Measurements from ENCODE around the gene TRIM7.

DNA sequence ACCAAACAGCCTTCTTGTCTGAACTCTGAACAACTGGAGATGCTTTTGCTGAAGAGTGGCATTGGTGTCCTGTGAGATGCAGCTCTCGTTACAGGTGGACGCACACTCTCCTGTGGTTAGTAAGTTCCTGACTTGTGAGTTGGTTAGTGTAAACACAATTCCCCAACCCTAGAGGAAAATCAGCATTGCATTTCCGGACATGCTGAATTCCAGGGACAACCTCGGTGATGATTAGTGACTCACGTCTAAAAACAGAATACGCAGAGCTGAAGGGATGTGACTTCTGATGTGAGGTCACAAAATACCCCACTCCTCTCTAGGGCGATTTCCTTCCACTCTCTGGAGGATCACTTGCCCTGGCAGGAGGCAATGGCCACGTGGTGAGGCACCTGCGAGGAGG, 52.6 kb downstream of the TRIM7 start:
- TF ChIP-seq, protein P1, sequence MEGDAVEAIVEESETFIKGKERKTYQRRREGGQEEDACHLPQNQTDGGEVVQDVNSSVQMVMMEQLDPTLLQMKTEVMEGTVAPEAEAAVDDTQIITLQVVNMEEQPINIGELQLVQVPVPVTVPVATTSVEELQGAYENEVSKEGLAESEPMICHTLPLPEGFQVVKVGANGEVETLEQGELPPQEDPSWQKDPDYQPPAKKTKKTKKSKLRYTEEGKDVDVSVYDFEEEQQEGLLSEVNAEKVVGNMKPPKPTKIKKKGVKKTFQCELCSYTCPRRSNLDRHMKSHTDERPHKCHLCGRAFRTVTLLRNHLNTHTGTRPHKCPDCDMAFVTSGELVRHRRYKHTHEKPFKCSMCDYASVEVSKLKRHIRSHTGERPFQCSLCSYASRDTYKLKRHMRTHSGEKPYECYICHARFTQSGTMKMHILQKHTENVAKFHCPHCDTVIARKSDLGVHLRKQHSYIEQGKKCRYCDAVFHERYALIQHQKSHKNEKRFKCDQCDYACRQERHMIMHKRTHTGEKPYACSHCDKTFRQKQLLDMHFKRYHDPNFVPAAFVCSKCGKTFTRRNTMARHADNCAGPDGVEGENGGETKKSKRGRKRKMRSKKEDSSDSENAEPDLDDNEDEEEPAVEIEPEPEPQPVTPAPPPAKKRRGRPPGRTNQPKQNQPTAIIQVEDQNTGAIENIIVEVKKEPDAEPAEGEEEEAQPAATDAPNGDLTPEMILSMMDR (conservative IDR thresholded peaks at IDR 0.05; ENCODE audit: low read depth, low read length) = no peak
- TF ChIP-seq POLR2A (IDR thresholded peaks at IDR 0.05; ENCODE audit: low read depth, low read length) (no peak), MAFK (IDR thresholded peaks at IDR 0.05; ENCODE audit: low read depth, low read length) (no peak), RAD21 (IDR thresholded peaks at IDR 0.05; ENCODE audit: low read length) (no peak), MAZ (IDR thresholded peaks at IDR 0.05; ENCODE audit: borderline replicate concordance, low read depth, low read length) (no peak), RFX5 (IDR thresholded peaks at IDR 0.05; ENCODE audit: low read depth, low read length) (no peak), FOS (IDR thresholded peaks at IDR 0.05; ENCODE audit: low read depth, low read length) (no peak), SMC3 (IDR thresholded peaks at IDR 0.05; ENCODE audit: low read depth, low read length) (no peak), CHD1 (IDR thresholded peaks at IDR 0.05; ENCODE audit: low read depth, low read length) (no peak), RCOR1 (IDR thresholded peaks at IDR 0.05; ENCODE audit: insufficient replicate concordance, low read length) (no peak), NFE2L2 (IDR thresholded peaks at IDR 0.05; ENCODE audit: low read depth, low read length) (no peak), CEBPB (IDR thresholded peaks at IDR 0.05; ENCODE audit: low read depth, low read length) (no peak)
- TF ChIP-seq, protein P2, sequence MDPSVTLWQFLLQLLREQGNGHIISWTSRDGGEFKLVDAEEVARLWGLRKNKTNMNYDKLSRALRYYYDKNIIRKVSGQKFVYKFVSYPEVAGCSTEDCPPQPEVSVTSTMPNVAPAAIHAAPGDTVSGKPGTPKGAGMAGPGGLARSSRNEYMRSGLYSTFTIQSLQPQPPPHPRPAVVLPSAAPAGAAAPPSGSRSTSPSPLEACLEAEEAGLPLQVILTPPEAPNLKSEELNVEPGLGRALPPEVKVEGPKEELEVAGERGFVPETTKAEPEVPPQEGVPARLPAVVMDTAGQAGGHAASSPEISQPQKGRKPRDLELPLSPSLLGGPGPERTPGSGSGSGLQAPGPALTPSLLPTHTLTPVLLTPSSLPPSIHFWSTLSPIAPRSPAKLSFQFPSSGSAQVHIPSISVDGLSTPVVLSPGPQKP (IDR thresholded peaks at IDR 0.05; ENCODE audit: borderline replicate concordance, low read depth, low read length) = no peak
- TF ChIP-seq, protein P3, sequence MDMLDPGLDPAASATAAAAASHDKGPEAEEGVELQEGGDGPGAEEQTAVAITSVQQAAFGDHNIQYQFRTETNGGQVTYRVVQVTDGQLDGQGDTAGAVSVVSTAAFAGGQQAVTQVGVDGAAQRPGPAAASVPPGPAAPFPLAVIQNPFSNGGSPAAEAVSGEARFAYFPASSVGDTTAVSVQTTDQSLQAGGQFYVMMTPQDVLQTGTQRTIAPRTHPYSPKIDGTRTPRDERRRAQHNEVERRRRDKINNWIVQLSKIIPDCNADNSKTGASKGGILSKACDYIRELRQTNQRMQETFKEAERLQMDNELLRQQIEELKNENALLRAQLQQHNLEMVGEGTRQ (IDR thresholded peaks at IDR 0.05; ENCODE audit: low read depth, low read length) = no peak; the same call in 1 of the 2 replicates

Data from IMR-90 (cell line).